ENCODE measurements around the gene EDAR. TPM values are rescaled to one million over a fixed set of nuclear protein-coding genes. Genes with fewer than 3 reads are reported as not detected.

The EDAR gene
- polyA plus RNA-seq, 3 donors = not detected

DNA sequence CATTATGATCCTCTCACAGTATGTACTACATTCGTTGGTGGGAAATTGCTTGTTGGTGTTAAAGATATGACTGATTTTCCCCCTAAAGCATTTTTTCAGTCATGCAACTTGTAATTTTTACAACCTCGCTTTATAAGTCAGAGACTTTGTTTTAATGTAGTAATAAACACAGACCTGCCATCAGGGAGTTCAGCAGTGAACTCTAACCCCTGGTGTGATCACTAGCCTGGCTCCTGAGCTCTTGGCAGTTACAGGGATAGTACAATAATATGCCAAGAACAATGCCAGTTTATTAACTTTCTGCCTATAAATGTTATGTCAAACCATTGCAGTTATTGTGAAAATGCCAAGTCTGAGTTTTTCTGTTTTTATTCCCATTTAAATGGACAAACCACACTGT, 93.8 kb downstream of the EDAR start:
- Mint-ChIP-seq H3K27ac (no peak overlapping the region), H3K36me3 (no peaks in the 10 kb centered on the region), H3K4me1 (no peaks in the 10 kb centered on the region), H3K27me3 (ENCODE audit: low read depth in 3 of 3) (peaks cover 0 to 4% (median 3%) of the 10 kb centered on the region in 3 donors), H3K4me3 (no peak overlapping the region), H3K9me3 (peaks cover 11 to 26% (median 15%) of the 10 kb centered on the region in 7 donors)
- Histone ChIP-seq H3K9me3 (replicated peaks in 1 of 2; ENCODE audit: control insufficient read depth in 1 of 2, insufficient read depth in 1 of 2, low read length in 2 of 2) (peaks cover 14 to 27% of the 10 kb centered on the region in 2 donors), H4K20me1 (ENCODE audit: insufficient read depth, low read length) (no peaks in the 10 kb centered on the region), H3K4me3 (replicated peaks in 1 of 3; ENCODE audit: low read depth in 2 of 3, low read length in 3 of 3) (no peak overlapping the region), H3K27me3 (ENCODE audit: control insufficient read depth in 2 of 2, insufficient read depth in 2 of 2, low read length in 2 of 2) (no peaks in the 10 kb centered on the region), H3K4me1 (ENCODE audit: control insufficient read depth in 1 of 2, insufficient read depth in 2 of 2, low read length in 2 of 2) (no peaks in the 10 kb centered on the region), H3K27ac (ENCODE audit: low read depth in 1 of 2, low read length in 2 of 2) (no peak overlapping the region), H3K9ac (ENCODE audit: insufficient read depth, low read length, poor library complexity, severe bottlenecking) (no peak overlapping the region), H3K4me2 (replicated peaks; ENCODE audit: extremely low read depth, low read length, poor library complexity, severe bottlenecking) (no peak overlapping the region), H3K36me3 (replicated peaks in 1 of 2; ENCODE audit: control insufficient read depth in 1 of 2, insufficient read depth in 2 of 2, low read length in 2 of 2) (no peaks in the 10 kb centered on the region), H2AFZ (ENCODE audit: insufficient read depth, low read depth, low read length, poor library complexity, severe bottlenecking) (no peak overlapping the region), H3K79me2 (ENCODE audit: insufficient read depth, low read length) (no peaks in the 10 kb centered on the region)
- TF ChIP-seq, protein P1, sequence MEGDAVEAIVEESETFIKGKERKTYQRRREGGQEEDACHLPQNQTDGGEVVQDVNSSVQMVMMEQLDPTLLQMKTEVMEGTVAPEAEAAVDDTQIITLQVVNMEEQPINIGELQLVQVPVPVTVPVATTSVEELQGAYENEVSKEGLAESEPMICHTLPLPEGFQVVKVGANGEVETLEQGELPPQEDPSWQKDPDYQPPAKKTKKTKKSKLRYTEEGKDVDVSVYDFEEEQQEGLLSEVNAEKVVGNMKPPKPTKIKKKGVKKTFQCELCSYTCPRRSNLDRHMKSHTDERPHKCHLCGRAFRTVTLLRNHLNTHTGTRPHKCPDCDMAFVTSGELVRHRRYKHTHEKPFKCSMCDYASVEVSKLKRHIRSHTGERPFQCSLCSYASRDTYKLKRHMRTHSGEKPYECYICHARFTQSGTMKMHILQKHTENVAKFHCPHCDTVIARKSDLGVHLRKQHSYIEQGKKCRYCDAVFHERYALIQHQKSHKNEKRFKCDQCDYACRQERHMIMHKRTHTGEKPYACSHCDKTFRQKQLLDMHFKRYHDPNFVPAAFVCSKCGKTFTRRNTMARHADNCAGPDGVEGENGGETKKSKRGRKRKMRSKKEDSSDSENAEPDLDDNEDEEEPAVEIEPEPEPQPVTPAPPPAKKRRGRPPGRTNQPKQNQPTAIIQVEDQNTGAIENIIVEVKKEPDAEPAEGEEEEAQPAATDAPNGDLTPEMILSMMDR (IDR thresholded peaks at IDR 0.05) = no peak
- no peak for DNase-seq
- WGBS (ENCODE audit: insufficient coverage) = no CpG with 5 or more reads among the region's 2 CpGs
- intact Hi-C loops (cut with micrococcal nuclease) = no loop called here

DNA sequence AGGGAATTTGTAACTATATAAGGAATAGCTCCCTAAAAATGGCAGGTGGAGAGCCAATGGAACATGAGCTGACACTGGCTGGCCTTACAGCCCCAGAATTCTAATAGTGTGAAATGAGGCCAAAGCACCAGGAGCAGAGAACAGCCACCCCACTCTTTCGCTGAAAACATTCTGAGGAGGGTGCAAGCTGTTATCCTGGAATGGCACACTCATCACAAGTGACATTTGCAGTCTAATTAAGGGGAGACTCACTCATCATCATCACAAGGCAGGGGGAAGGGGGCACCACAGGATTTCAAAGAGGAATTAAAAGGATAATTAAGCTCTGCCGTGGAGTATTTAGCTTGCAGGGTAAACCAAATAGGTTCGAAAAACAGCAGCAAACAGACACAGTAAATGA, 94.3 kb downstream of the EDAR start:
- no peaks in the 10 kb centered on the region for H3K36me3 ChIP-seq (replicated peaks in 1 of 2; ENCODE audit: control insufficient read depth in 1 of 2, insufficient read depth in 2 of 2, low read length in 2 of 2)
- peaks cover 0 to 3% (median 3%) of the 10 kb centered on the region in 3 donors for H3K27me3 Mint-ChIP-seq (ENCODE audit: low read depth in 3 of 3)
- WGBS (ENCODE audit: insufficient coverage) = 100% methylated on average over 1 of the region's 3 CpGs
- H3K4me3 Mint-ChIP-seq = no peak overlapping the region
- no peaks in the 10 kb centered on the region for H4K20me1 ChIP-seq (ENCODE audit: insufficient read depth, low read length)
- no peak overlapping the region for H3K4me3 ChIP-seq (replicated peaks in 1 of 3; ENCODE audit: low read depth in 2 of 3, low read length in 3 of 3)
- H3K9me3 Mint-ChIP-seq = peaks cover 13 to 30% (median 18%) of the 10 kb centered on the region in 7 donors
- no peak overlapping the region for H3K4me2 ChIP-seq (replicated peaks; ENCODE audit: extremely low read depth, low read length, poor library complexity, severe bottlenecking)
- no peak overlapping the region for H3K9ac ChIP-seq (ENCODE audit: insufficient read depth, low read length, poor library complexity, severe bottlenecking)
- no peaks in the 10 kb centered on the region for H3K4me1 Mint-ChIP-seq
- no peaks in the 10 kb centered on the region for H3K36me3 Mint-ChIP-seq
- H3K27me3 ChIP-seq (ENCODE audit: control insufficient read depth in 2 of 2, insufficient read depth in 2 of 2, low read length in 2 of 2) = no peaks in the 10 kb centered on the region
- no peaks in the 10 kb centered on the region for H3K4me1 ChIP-seq (ENCODE audit: control insufficient read depth in 1 of 2, insufficient read depth in 2 of 2, low read length in 2 of 2)
- H3K79me2 ChIP-seq (ENCODE audit: insufficient read depth, low read length) = no peaks in the 10 kb centered on the region
- intact Hi-C loops (cut with micrococcal nuclease) = no loop called here
- peaks cover 18 to 27% of the 10 kb centered on the region in 2 donors for H3K9me3 ChIP-seq (replicated peaks in 1 of 2; ENCODE audit: control insufficient read depth in 1 of 2, insufficient read depth in 1 of 2, low read length in 2 of 2)
- DNase-seq = no peak
- no peak overlapping the region for H3K27ac Mint-ChIP-seq
- TF ChIP-seq, protein P1 (IDR thresholded peaks at IDR 0.05) = no peak
- H2AFZ ChIP-seq (ENCODE audit: insufficient read depth, low read depth, low read length, poor library complexity, severe bottlenecking) = no peak overlapping the region
- H3K27ac ChIP-seq (ENCODE audit: low read depth in 1 of 2, low read length in 2 of 2) = no peak overlapping the region
